GM19023 (cell line): ENCODE results near the gene CCSER1.
"Not testable (repeated sequence)": the region's sequence is repeated elsewhere in the genome, so short reads cannot be mapped to it uniquely, and the experiment has no call there.

Experiments used
- ATAC-seq: cut with Tn5 transposase; IDR thresholded peaks from one replicate; pipeline ENCODE4 v1.9.1; 2021; ENCODE audit warnings: mild to moderate bottlenecking, moderate library complexity; ENCODE audit not compliant: unreplicated experiment

The CCSER1 gene

DNA sequence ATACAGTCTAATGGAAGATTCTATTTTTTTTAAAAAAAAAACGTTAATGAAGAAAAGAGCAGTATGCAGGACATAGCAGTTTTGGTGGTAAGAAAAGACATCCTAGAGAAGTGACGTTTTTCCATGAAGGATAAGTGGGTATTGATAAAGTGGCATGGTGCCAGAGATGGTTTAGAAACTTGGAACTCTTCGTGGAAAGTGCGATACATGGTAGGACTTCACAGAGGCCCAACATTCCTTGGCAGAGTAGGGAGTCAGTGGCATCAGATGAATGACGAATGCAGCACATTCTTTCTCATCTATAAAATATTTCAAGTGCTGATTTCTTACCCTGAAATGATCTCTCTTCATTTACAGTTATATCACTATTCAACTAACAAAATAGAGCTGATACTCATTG lies 298.7 kb downstream of the CCSER1 start:
- no peak for ATAC-seq

DNA sequence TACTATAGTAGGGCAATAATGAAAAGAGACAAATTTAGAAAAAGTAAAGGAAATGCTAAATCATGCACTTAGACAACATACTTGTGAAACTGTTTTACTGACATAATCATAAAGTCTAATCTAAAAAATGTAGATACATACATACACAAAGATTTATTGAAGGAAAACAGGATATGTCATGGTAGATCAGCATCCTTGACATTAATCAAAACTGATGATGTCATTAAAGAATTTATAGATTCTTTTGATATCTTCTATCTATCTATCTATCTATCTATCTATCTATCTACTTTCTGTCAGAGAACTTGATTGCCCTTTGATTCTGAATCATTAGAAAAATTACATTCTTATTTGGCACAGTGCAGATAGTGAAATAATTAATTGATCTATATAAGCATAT lies 311.3 kb downstream of the CCSER1 start:
- no peak for ATAC-seq

DNA sequence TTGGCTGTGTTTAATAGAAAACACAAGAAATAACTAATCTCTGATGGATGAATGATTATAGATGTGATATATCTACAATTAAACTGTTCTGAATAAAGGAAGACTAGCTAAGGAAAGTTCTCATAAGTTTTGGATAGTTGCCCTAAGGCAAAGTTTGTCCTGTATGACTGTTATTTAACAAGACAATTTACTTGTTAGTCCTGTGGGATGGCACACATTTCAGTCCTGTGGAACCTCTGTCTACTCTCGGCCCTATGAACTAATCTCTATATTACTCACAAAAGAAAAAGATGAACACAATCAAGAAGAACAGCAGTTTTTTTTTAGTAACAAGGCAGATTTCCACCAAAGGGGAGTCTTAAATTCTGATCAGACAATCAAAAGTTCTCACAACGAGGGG lies 314.6 kb downstream of the CCSER1 start:
- no peak for ATAC-seq

DNA sequence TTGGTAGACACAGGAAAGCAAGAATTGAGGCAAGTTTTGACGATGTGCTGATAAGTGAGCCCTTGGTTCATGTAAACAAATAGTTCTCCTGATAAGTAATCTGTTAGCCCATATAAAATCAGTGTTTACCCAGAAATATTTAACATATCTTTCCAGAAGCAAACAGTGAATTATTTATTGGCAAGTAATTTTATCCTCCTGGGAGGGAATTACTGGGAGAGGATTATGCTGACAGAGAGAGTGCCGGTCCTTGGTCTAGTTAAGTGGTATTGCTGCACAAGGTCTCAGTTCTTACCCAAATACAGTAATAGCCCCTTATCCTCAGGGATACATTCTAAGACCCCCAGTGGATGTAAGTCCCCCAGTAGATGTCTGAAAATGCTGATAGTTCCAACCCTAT lies 315.4 kb downstream of the CCSER1 start:
- no peak for ATAC-seq

DNA sequence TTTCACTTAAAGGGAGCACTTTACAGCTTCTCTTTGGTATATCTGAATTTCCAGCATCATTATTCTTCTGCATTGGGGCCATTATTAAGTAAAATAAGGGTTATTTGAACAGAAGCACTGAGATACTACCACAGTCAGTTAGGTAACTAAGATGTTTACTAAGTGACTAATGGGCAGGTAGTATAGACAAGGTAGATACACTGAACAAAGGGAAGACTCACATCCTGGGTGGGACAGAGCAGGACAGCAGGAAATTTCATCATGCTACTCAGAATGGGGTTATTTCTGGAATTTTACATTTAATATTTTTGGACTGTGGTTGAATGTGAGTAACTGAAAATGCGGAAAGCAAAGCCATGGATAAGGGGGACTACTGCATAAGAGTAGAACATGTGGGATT lies 316.0 kb downstream of the CCSER1 start:
- ATAC-seq: no peak

DNA sequence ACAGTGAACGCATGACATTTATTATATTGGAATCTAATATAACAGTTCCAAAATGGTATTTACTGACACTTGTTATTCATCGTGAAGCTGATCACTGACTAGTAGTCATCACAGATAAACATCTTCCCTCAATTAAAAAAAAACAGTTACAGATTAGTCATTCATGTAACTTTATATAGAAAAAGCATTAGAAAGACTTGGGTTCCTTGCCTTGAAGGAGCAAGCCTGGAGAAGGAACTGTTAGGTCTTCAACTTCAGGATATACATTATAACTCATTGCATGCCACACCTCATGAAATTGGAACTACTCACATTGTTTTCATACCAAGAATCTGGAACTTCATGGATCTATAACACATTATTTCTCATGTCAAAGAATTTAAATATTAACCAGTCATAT lies 317.7 kb downstream of the CCSER1 start:
- no peak for ATAC-seq

DNA sequence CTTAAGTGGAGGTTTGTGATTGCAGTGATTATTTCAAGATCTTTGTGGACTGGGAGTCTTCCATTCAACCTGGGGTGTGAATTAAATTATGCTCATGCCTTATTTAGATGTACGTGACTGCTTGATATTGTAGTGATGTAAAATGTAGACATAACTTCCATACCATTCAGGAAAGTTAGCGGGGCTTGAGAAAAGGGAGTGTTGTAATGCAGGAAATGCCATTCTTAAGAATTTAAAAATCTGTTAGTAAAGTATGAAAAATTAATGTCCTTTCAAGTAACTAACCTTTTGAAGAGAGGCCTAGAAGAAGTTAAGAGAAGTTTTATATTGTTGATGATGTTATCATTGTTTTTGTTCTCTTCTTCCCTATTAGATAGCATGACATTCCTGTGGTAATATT lies 318.2 kb downstream of the CCSER1 start:
- ATAC-seq: no peak

DNA sequence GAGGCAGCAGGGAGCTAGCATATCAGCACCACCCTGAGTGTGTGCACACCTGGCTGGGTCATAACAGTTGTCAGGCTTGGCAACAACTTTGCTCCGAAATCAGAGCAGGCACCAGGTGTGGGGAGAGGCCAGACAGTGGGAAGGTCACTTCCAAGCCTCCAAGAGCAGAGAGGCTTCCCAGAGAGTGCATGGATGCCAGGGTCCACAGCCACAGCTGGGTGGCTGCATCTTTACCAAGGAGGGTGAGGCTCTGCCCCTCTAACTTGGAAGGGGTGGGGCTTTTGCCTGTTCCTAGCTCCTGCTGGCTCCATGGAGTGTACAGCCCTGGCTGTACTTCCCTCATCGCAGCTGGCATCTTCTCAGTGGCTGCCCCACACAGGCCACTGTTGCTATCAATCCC lies 322.4 kb downstream of the CCSER1 start:
- no peak for ATAC-seq

DNA sequence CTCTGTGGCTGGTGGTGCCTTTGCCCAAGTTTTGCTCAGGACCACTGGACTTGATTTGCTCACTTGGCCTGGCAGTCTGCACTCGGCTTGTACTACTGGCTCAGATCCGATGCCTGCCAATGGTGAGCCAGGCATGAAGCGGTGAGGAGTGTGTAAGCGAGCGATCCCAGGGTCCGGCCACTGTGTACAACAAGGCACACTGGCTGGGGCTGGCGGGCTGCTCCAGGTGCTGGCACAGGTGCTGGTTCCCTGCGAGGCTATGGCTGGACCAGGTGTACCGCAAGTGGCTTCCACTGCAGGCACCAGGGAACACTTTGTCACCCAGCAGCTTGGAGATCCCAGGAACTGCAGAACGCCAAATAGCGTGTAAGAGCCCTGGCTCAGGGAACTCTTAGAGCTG lies 329.7 kb downstream of the CCSER1 start:
- ATAC-seq: no peak

DNA sequence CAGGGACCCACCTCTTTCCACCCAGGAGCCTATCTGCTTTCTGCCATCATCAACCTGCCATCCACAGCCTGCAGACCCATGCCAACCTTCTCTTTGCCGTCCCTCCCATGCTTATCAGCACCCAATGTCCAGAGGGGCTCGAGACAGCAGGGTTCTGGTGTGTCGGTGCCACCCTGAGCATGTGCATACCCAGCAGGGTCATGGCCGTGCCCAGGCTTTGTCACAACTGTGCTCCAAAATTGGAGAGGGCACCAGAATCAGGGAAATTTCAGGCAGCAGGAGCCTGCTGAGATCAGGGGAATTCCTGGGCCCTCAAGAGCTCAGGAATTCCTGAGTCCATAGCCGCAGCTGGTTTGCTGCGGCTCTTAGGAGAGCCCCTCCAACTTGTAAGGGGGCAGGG lies 330.6 kb downstream of the CCSER1 start:
- no peak for ATAC-seq

DNA sequence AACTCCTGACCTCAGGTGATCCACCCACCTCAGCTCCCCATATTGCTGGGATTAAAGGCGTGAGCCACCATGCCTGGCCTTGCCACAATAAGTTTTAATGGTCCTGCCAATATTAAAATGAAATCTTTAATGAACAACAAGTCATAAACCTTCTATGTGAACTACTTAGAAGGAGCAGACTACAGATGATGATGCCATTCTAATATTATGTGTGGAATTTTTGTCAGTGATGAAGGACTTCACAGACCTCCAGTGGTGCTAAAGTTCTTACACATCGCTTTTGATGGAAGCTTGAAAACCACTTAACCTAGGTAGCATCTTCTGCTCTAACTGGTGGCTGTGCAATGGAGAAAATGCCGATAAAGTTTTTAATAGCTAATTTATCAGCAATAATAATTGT lies 331.4 kb downstream of the CCSER1 start:
- no peak for ATAC-seq

DNA sequence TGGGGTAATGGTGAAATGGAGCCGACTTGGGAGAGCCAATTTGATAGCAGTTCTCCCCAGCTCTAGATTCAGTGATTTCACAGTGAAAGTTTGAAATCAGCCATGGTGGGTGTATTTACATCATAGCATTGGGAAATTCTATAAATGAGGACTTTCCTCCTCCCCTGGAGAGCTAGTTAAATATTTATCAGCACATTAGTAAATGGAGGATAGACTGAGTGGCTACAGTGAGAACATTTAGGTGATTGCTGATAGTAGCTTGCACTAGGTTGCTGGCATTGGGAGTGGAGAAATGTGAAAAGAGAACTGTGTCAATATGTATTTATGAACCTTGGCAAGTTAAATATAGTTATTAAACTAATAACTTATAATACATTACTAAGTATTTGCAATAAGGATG lies 347.3 kb downstream of the CCSER1 start:
- no peak for ATAC-seq

DNA sequence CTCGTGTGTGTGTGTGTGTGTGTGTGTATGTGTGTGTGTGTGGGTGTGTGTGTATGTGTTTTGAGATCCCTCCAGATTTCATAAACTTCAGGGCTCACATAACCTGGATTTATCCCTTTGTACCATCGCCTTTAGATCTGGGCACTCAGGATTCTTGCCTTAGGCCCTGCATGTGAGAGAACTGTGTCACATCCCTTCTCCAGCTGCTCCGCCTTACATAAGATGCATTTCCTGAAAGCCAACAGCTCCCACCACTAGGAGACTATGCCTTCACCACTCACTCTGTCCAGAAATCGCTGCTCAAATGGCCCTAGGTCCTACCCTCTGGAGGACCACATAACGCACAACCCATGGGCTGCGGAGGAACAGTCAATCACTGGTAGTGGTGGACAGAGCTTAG lies 348.8 kb downstream of the CCSER1 start:
- no peak for ATAC-seq

DNA sequence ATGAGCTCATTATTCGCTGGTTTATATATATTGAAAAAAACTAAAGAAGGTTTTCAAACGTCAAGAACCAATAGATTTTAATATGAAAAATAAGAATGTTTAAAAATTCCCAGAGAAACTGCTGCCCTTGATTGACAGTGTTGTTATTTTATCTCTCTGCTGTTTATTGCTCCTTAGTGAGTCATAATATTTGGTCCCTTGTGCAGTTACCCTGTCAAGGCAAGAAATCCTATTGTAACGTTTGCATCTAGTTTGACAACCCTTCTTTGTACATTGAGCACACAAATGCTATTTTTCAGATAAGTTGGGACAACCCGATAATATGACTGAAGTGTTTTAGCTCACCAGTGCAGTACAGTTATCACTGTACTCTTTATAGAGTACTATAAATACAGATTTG lies 349.4 kb downstream of the CCSER1 start:
- ATAC-seq: no peak

DNA sequence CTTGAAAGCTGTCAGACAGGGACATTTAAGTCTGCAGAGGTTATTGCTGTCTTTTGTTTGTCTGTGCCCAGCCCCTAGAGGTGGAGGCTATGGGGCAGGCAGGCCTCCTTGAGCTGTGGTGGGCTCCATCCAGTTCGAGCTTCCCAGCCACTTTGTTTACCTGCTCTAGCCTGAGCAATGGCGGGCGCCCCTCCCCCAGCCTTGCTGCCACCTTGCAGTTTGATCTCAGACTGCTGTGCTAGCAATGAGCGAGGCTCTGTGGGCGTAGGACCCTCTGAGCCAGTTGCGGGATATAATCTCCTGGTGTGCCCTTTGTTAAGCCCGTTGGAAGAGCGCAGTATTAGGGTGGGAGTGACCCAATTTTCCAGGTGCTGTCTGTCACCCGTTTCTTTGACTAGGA lies 357.7 kb downstream of the CCSER1 start:
- not testable (repeated sequence) for ATAC-seq

DNA sequence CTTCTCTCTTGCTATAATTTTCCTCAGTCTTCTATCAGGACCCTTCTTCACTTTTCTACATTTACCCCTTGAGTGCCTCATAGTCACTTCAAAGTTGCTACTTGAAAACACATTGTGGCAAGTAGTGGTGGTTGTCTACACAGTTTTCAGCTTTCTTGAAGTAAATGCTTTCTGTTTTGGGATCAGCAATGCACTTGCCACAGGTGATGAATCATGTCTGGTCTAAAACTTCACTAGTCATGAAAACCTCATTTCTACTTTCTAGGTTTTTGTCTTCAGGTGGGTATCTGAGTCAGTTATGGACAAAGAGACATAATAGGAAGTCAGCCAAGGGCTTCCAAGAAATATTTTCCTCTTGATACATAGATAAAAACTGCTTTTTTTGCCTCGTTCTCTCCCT lies 359.2 kb downstream of the CCSER1 start:
- no peak for ATAC-seq

DNA sequence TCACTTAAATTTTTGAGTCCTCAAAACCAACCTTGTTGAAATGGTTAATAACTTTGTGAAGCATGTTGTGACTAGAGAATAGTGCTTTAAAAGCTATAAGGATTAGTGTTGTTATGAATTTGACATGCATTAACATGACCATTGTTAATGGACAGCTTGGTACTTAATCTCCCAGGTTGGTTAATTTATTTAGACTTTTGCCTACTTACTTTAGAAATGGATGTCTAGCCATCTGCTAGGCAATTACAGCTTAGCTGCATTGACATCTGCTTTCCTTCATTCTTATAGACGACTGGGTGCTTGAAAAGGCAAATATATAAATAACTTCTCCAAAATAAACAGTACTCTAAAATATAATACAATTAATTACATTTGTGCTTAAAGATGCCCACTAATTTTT lies 368.0 kb downstream of the CCSER1 start:
- no peak for ATAC-seq

DNA sequence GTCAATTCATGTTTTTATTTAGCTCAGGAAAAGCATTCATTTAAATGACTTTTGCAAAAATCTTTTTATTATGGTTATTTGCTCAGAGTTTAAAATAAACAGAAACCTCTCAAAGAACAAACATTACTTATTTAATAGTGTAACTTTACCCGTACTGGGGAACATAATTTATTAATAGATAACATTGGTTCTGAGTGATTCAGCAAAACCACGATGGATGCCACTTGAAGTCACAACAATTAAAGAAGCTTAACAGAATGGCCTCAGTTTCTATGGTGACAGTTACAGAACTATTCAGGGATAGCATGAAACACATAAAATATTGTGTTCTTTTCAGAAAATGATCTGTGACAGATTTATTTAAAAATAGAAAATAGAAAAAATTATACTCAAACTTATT lies 368.7 kb downstream of the CCSER1 start:
- ATAC-seq: no peak

DNA sequence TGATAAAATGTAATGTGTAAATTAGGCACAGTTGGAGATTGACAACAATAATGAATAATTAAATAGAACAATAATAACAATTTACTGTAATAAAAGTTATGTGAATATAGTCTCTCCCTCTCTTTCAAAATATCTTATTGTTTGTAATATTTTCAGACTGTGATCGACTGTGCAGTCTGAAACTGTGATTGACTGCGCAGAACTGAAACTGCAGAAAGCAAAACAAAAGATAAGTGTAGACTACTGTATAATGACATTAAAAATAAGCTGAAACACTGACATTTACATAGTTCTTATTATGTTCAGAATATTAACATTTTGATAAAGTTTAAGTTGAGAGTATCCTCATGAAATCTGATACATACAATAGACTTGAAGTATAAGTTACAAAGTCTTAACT lies 371.0 kb downstream of the CCSER1 start:
- no peak for ATAC-seq

DNA sequence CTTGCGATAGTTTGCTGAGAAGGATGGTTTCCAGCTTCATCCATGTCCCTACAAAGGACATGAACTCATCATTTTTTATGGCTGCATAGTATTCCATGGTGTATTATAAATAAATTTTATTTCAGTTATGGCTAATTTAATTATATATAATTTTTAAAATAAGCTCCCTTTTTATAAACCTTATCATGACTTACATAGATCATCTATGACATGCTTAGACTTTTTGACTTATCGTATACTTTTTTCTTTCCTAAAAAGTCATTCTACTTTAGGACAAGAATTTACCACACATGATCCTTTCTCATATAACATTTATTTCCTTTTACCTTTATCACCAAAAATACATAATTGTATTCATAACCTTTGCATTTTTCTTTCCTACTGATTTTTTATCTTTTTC lies 376.5 kb downstream of the CCSER1 start:
- ATAC-seq: no peak

DNA sequence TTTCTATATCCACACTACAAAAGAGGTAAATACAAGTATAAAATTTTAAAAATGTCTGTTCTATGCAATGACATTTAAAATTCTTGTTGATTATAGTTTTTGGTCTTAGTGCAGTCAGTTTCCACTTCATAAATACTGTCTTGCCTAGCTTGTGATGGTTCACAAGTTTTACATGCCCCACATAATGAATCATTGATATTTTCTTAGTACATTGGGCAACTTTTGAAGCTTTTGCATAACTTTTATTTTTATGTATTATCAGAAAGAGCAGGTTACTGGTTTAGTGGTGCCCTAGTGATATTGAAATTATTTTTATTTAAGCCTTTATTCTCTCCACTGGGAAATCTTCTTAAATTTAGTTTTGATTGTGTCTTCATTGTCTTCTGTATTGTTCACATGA lies 388.0 kb downstream of the CCSER1 start:
- ATAC-seq: no peak

DNA sequence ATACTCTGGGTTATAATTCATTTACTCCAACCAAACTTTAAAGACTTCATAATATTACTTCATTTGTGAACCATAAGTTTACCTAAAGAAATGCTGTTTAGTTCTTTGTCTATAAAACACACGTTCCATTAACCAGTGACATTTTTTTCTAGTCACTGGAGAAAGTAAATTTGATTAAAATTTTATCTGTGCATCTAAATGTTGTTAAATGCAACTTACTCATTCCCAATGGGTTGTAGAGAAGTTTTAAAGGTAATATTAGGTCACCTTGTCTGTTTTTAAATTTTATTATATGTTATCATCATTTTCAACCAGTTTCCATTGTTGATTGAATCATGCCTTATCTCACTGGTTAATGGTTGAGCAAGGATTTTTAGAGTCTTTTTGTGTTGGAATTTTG lies 401.4 kb downstream of the CCSER1 start:
- no peak for ATAC-seq

DNA sequence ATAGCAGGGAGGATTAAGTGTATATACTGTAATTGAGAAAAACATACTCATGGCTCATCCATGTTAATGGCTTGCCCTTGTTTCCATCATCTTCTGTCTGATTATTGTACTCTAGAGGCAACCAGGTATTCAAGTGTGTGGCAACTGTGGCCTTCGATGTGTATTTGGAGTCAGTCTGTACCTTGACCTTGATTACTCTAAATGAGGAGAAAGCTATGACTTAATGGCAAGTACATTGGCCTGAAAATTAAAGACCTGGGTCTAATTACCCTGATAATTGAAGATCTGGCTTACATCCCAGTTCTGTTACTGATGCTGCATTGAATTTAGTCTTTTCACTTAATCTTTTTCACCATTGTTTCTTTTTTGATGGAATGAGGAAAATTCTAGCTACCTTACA lies 409.2 kb downstream of the CCSER1 start:
- no peak for ATAC-seq

DNA sequence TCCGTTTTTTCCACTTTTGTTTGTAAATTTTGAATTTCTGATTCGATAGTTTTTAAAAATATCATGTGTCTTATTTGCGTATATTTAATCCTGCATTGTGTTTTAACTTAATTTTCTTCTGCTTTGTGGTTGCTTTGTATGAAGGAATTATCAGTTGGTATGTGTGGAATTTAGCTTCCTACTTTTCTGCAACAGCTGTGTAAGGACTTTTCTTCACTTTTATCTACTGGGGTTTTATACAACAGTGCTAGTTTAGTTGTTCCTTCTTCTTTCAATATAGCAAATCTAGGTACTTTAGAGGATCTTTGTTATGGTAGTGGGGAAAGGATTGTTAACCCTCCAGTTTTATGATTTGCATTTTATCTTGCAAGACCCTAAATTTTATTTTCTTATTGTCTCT lies 410.3 kb downstream of the CCSER1 start:
- ATAC-seq: no peak
